Progenitor cell of endocrine pancreas (in vitro differentiated cells): ENCODE data around the gene DHX57. TPM values are rescaled to one million over a fixed set of nuclear protein-coding genes. Genes with fewer than 3 reads are reported as not detected.

Experiments
- DNase-seq: peaks from one replicate; pipeline ENCODE4 v3.0.0; 2021; ENCODE audit warnings: low spot score; ENCODE audit not compliant: unreplicated experiment
- H3K27ac Mint-ChIP-seq: 2 replicates; pipeline ENCODE4 v1.8.0; 2021; ENCODE audit warnings: mild to moderate bottlenecking, moderate library complexity, mixed read lengths
- H3K27me3 Mint-ChIP-seq: 2 replicates; pipeline ENCODE4 v1.8.0; 2021; ENCODE audit warnings: mixed read lengths
- H3K36me3 Mint-ChIP-seq: 2 replicates; pipeline ENCODE4 v1.8.0; 2022; ENCODE audit warnings: mixed read lengths; ENCODE audit not compliant: insufficient read depth
- H3K4me1 Mint-ChIP-seq: 2 replicates; pipeline ENCODE4 v1.8.0; 2021; ENCODE audit warnings: low read depth, mixed read lengths
- H3K4me3 Mint-ChIP-seq: 2 replicates; pipeline ENCODE4 v1.8.0; 2021; ENCODE audit warnings: low read depth, mild to moderate bottlenecking, moderate library complexity, mixed read lengths
- H3K9me3 Mint-ChIP-seq: 2 replicates; pipeline ENCODE4 v1.8.0; 2021; ENCODE audit warnings: low read depth, mixed read lengths
- total RNA-seq: library from RNA; stranded (reverse); gene quantifications from 2 replicates; pipeline ENCODE4 v1.2.1, GENCODE V29; 2021
- TF ChIP-seq, protein P1 (sequence below): fragments of 200-600 bp; sonication (generic); IDR thresholded peaks from one replicate; pipeline ENCODE4 v1.5.0; 2021; ENCODE audit warnings: antibody characterized with exemption, mild to moderate bottlenecking; ENCODE audit not compliant: unreplicated experiment

The DHX57 gene
- total RNA-seq, 1 donor from 2014 or later = 30.4 TPM

DNA sequence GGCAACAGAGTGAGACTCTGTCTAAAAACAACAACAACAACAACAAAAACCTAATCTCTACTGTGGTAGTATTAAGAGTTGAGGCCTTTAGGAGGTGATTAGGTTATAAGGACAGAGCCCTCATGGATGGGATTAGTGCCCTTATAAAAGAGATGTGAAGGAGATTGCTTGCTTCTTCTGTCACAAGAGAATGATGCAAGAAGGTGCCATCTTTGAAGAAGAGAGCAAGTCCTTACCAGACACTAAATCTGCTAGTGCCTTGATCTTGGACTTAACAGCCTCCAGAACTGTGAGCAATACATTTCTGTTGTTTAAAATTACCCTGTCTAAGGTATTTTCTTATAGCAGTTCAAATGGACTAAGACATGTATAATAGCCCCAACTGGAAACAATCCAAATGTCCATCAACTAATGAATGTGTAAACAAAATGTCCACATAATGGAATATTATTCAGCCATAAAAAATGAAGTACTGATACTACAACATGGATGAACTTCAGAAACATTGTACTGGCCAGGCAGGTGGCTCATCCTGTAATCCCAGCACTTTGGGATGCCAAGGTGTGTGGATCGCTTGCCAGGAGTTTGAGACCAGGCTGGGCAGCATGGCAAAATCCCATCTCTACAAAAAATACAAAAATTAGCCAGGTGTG lies 12.3 kb upstream of the DHX57 start:
- H3K4me3 Mint-ChIP-seq = no peak overlapping the region
- no peaks in the 10 kb centered on the region for H3K27me3 Mint-ChIP-seq
- DNase-seq = no peak
- H3K9me3 Mint-ChIP-seq = no peaks in the 10 kb centered on the region
- H3K27ac Mint-ChIP-seq = no peak overlapping the region
- peaks cover 1% of the 10 kb centered on the region for H3K36me3 Mint-ChIP-seq
- TF ChIP-seq, protein P1, sequence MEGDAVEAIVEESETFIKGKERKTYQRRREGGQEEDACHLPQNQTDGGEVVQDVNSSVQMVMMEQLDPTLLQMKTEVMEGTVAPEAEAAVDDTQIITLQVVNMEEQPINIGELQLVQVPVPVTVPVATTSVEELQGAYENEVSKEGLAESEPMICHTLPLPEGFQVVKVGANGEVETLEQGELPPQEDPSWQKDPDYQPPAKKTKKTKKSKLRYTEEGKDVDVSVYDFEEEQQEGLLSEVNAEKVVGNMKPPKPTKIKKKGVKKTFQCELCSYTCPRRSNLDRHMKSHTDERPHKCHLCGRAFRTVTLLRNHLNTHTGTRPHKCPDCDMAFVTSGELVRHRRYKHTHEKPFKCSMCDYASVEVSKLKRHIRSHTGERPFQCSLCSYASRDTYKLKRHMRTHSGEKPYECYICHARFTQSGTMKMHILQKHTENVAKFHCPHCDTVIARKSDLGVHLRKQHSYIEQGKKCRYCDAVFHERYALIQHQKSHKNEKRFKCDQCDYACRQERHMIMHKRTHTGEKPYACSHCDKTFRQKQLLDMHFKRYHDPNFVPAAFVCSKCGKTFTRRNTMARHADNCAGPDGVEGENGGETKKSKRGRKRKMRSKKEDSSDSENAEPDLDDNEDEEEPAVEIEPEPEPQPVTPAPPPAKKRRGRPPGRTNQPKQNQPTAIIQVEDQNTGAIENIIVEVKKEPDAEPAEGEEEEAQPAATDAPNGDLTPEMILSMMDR = no peak
- H3K4me1 Mint-ChIP-seq = no peaks in the 10 kb centered on the region

- TF ChIP-seq, protein P1 = no peak
- Mint-ChIP-seq H3K9me3 (no peaks in the 10 kb centered on the region), H3K36me3 (peaks cover 3% of the 10 kb centered on the region), H3K4me1 (no peaks in the 10 kb centered on the region), H3K27ac (no peak overlapping the region), H3K4me3 (no peak overlapping the region), H3K27me3 (no peaks in the 10 kb centered on the region)
- no peak for DNase-seq
Measured at GRCh38 chr2:38887347-38887746, 11.6 kb upstream of the DHX57 start.

GRCh38 chr2:38886063-38886462 lies 10.3 kb upstream of the DHX57 start:
- H3K36me3 Mint-ChIP-seq = peaks cover 4% of the 10 kb centered on the region
- DNase-seq = no peak

GRCh38 chr2:38876407-38876806 lies 673 bp upstream of the DHX57 start:
- DNase-seq = no peak
- H3K27ac Mint-ChIP-seq = peak overlapping the region; percentile 97
- peaks cover 18% of the 10 kb centered on the region for H3K4me1 Mint-ChIP-seq
- H3K9me3 Mint-ChIP-seq = peaks cover 11% of the 10 kb centered on the region
- H3K27me3 Mint-ChIP-seq = no peaks in the 10 kb centered on the region
- TF ChIP-seq, protein P1 = no peak
- H3K36me3 Mint-ChIP-seq = peaks cover 16% of the 10 kb centered on the region
- peak overlapping the region; percentile 97 for H3K4me3 Mint-ChIP-seq

More at GRCh38 chr2:38886063-38886462, 10.3 kb upstream of the DHX57 start:
- H3K9me3 Mint-ChIP-seq = no peaks in the 10 kb centered on the region
- no peak overlapping the region for H3K4me3 Mint-ChIP-seq
- no peaks in the 10 kb centered on the region for H3K27me3 Mint-ChIP-seq
- H3K27ac Mint-ChIP-seq = no peak overlapping the region
- no peaks in the 10 kb centered on the region for H3K4me1 Mint-ChIP-seq
- TF ChIP-seq, protein P1 = no peak

GRCh38 chr2:38875227-38875575 lies 533 bp downstream of the DHX57 start:
- H3K4me3 Mint-ChIP-seq = peak overlapping the region; percentile 97
- H3K9me3 Mint-ChIP-seq = peaks cover 14% of the 10 kb centered on the region
- H3K4me1 Mint-ChIP-seq = peaks cover 18% of the 10 kb centered on the region
- H3K27ac Mint-ChIP-seq = peak overlapping the region; percentile 97
- TF ChIP-seq, protein P1 = no peak
- peaks cover 15% of the 10 kb centered on the region for H3K36me3 Mint-ChIP-seq
- no peak for DNase-seq
- H3K27me3 Mint-ChIP-seq = no peaks in the 10 kb centered on the region
